GM13976 (cell line): ENCODE data around the gene C1orf174.

Experiments used
- DNase-seq: peaks from one replicate; pipeline ENCODE4 v3.0.0; 2012; ENCODE audit warnings: low spot score
- in situ Hi-C: fragments of 300-500 bp; cut with MboI; formaldehyde crosslinking; loops from one replicate; pipeline ENCODE4 v1.12.0; 2022; ENCODE audit warnings: low sequenced_read_pairs, mixed read lengths, inconsistent platforms; ENCODE audit not compliant: unreplicated experiment
- TF ChIP-seq, protein P1 (sequence below): IDR thresholded peaks from 2 replicates; pipeline ENCODE4 v1.5.1; 2012; ENCODE audit warnings: borderline replicate concordance, mild to moderate bottlenecking; ENCODE audit not compliant: insufficient read depth; ENCODE audit errors: extremely low read depth, missing control alignments, control extremely low read depth

Gene C1orf174

GRCh38 chr1:3885611-3886010 is 14.5 kb downstream of the C1orf174 start:
- TF ChIP-seq, protein P1, sequence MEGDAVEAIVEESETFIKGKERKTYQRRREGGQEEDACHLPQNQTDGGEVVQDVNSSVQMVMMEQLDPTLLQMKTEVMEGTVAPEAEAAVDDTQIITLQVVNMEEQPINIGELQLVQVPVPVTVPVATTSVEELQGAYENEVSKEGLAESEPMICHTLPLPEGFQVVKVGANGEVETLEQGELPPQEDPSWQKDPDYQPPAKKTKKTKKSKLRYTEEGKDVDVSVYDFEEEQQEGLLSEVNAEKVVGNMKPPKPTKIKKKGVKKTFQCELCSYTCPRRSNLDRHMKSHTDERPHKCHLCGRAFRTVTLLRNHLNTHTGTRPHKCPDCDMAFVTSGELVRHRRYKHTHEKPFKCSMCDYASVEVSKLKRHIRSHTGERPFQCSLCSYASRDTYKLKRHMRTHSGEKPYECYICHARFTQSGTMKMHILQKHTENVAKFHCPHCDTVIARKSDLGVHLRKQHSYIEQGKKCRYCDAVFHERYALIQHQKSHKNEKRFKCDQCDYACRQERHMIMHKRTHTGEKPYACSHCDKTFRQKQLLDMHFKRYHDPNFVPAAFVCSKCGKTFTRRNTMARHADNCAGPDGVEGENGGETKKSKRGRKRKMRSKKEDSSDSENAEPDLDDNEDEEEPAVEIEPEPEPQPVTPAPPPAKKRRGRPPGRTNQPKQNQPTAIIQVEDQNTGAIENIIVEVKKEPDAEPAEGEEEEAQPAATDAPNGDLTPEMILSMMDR, result no peak
- no peak for DNase-seq
- in situ Hi-C loops, result no loop called here

- in situ Hi-C loops, result no loop called here
- TF ChIP-seq, protein P1, result no peak
- DNase-seq, result no peak
These were observed 15.1 kb downstream of the C1orf174 start for GRCh38 chr1:3884966-3885365.

GRCh38 chr1:3883194-3883925 is 16.7 kb downstream of the C1orf174 start:
- TF ChIP-seq, protein P1, result no peak
- in situ Hi-C loops, result no loop called here
- no peak for DNase-seq

DNA sequence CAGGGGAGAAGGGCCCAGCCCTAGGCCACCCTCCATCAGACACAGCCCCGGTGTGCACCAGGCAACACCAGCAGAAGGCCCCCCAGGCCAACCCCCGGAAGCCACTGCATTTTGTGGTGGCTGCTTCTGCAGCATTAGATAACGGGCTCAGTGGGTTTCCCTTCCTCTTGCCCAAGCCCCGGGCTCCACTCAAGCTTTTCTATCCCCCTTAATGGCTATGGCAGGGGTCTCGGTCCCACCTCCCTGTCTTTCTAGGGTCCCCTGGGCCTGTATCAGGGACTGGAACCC is 18.9 kb downstream of the C1orf174 start:
- no peak for DNase-seq
- in situ Hi-C loops, result no loop called here
- TF ChIP-seq, protein P1, result no peak

- in situ Hi-C loops, result no loop called here
- DNase-seq, result no peak
- TF ChIP-seq, protein P1, result no peak
These were observed 19.5 kb downstream of the C1orf174 start for GRCh38 chr1:3880429-3881192.

DNA sequence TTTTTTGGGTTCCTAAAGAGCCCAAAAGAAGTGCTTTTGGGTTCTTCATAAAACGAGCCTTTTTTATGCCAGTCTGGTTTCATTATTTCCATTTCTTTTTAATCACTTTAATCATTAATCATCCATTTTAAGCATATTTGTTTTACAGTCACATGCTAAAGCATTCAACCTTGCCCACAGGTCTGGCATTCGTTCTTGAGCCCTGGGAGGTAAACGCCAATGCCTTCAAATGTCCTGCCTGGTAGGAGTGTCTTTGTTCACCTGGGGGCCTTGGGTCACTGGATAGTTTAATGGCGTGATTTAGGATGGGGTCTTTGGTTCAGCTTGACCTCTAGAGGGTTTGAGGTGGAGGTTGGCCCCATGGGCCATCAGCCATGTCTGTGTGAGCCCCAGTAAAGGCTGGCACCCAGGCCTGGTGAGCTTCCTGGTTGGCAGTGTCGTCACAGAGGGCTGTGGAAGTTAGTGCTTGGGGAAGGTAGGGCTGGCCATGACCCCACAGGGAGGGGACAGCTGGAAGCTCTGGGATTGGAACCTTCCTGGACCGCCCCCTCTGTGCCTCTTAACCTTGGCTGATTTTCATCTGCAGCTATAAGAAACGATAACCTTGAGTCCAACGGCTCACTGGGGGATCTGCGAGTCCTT is 20.2 kb downstream of the C1orf174 start:
- no peak for DNase-seq
- TF ChIP-seq, protein P1, result no peak
- in situ Hi-C loops, result no loop called here
